MM.1S (cell line): Measurements from ENCODE around the gene NFX1.

Experiments used
- DNase-seq: peaks from one replicate; pipeline ENCODE4 v3.0.0-alpha.2; 2015
- H2AFZ ChIP-seq: fragments of 300-600 bp; sonication (generic); 2 replicates; pipeline ENCODE4 v1.6.0; 2016; ENCODE audit warnings: antibody characterized with exemption, low read length
- H3F3A ChIP-seq: fragments of 300-600 bp; sonication (generic); 2 replicates; pipeline ENCODE4 v1.6.1; 2016; ENCODE audit warnings: mild to moderate bottlenecking, antibody characterized with exemption, low read length, moderate library complexity, mixed read lengths; ENCODE audit not compliant: insufficient read depth
- H3K27ac ChIP-seq: fragments of 300-600 bp; sonication (generic); 2 replicates; pipeline ENCODE4 v1.5.1; 2016; ENCODE audit warnings: mild to moderate bottlenecking, low read length
- H3K27me3 ChIP-seq: fragments of 300-600 bp; sonication (generic); replicated peaks from 2 replicates; pipeline ENCODE4 v1.6.0; 2016; ENCODE audit warnings: low read length; ENCODE audit not compliant: insufficient read depth
- H3K36me3 ChIP-seq: fragments of 300-600 bp; sonication (generic); replicated peaks from 2 replicates; pipeline ENCODE4 v1.6.1; 2016; ENCODE audit warnings: mild to moderate bottlenecking, low read length, mixed read lengths; ENCODE audit not compliant: insufficient read depth
- H3K4me1 ChIP-seq: fragments of 300-600 bp; sonication (generic); 2 replicates; pipeline ENCODE4 v1.6.1; 2016; ENCODE audit warnings: low read length, mixed read lengths
- H3K4me2 ChIP-seq: fragments of 300-600 bp; sonication (generic); 2 replicates; pipeline ENCODE4 v1.6.0; 2016; ENCODE audit warnings: low read depth, low read length
- H3K4me3 ChIP-seq: fragments of 300-600 bp; sonication (generic); 2 replicates; pipeline ENCODE4 v1.5.1; 2016; ENCODE audit warnings: low read length, mixed read lengths
- H3K79me2 ChIP-seq: fragments of 300-600 bp; sonication (generic); 2 replicates; pipeline ENCODE4 v1.6.1; 2016; ENCODE audit warnings: mixed run types, low read length, mixed read lengths
- H3K9ac ChIP-seq: fragments of 300-600 bp; sonication (generic); 2 replicates; pipeline ENCODE4 v1.6.1; 2016; ENCODE audit warnings: low read length, mixed read lengths
- H3K9me2 ChIP-seq: fragments of 300-600 bp; sonication (generic); replicated peaks from 2 replicates; pipeline ENCODE4 v1.6.1; 2016; ENCODE audit warnings: mild to moderate bottlenecking, low read length, mixed read lengths; ENCODE audit not compliant: insufficient read depth
- H3K9me3 ChIP-seq: fragments of 300-600 bp; sonication (generic); replicated peaks from 2 replicates; pipeline ENCODE4 v1.6.1; 2016; ENCODE audit warnings: mild to moderate bottlenecking, low read length, mixed read lengths; ENCODE audit not compliant: insufficient read depth
- H4K20me1 ChIP-seq: fragments of 300-600 bp; sonication (generic); 2 replicates; pipeline ENCODE4 v1.6.1; 2016; ENCODE audit warnings: mild to moderate bottlenecking, low read length, moderate library complexity, mixed read lengths; ENCODE audit not compliant: insufficient read depth
- CTCF ChIP-seq: fragments of 300-600 bp; sonication (generic); IDR thresholded peaks from 2 replicates; pipeline ENCODE4 v1.5.1; 2016; ENCODE audit warnings: antibody characterized with exemption, low read length, mixed read lengths
- EZH2 ChIP-seq: fragments of 300-600 bp; sonication (generic); optimal IDR thresholded peaks from 2 replicates; pipeline ENCODE3; 2017; ENCODE audit warnings: low read depth, mild to moderate bottlenecking, antibody characterized with exemption, low read length, mixed read lengths
- EZH2phosphoT487 ChIP-seq: fragments of 300-600 bp; sonication (generic); IDR thresholded peaks from 2 replicates; pipeline ENCODE4 v1.6.1; 2018; ENCODE audit warnings: antibody characterized with exemption, low read length

The NFX1 gene

GRCh38 chr9:33248606-33249005 is 41.7 kb upstream of the NFX1 start:
- Histone ChIP-seq H3K27me3 (no peaks in the 10 kb centered on the region), H3K9me2 (no peaks in the 10 kb centered on the region), H3K9me3 (no peaks in the 10 kb centered on the region), H3K36me3 (peaks cover 4% of the 10 kb centered on the region; the same call in 1 of the 2 replicates), H3K79me2 (no peaks in the 10 kb centered on the region), H3K27ac (peak overlapping the region; percentile 67; the same call in 1 of the 2 replicates), H2AFZ (no peak overlapping the region), H4K20me1 (no peaks in the 10 kb centered on the region), H3K4me1 (peaks cover 25% of the 10 kb centered on the region), H3F3A (peaks cover 24% of the 10 kb centered on the region), H3K4me2 (peak overlapping the region; percentile 49; the same call in 1 of the 2 replicates), H3K4me3 (no peak overlapping the region), H3K9ac (no peak overlapping the region)
- no peak for DNase-seq
- TF ChIP-seq EZH2phosphoT487 (no peak), CTCF (no peak), EZH2 (no peak)

DNA sequence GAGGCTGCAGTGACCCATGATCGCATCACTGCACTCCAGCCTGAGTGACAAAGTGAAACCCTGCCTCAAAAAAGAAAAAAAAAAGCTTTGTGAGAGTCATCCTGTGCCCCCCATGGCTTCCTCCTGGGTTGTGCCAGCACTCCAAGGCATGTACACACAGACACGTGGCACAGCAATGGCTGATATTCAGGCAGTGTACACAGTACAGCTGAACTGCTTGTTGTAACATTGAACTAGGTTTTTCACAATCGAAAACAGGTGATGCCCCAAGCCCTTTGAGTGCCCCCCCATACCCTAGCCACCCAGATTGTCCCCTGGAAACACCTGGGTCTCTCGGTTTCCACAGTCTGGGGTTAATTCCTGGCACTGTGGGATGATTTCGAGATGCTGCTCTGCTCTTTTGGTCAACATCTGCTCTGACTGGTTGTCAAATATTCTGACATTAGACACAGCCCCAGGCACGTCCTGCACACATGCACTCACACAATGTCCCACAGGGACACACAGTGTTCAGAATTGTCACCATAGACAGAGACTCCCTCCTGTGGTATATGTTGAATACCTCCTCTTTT is 41.1 kb upstream of the NFX1 start:
- Histone ChIP-seq H4K20me1 (no peaks in the 10 kb centered on the region), H3K9me3 (no peaks in the 10 kb centered on the region)

DNA sequence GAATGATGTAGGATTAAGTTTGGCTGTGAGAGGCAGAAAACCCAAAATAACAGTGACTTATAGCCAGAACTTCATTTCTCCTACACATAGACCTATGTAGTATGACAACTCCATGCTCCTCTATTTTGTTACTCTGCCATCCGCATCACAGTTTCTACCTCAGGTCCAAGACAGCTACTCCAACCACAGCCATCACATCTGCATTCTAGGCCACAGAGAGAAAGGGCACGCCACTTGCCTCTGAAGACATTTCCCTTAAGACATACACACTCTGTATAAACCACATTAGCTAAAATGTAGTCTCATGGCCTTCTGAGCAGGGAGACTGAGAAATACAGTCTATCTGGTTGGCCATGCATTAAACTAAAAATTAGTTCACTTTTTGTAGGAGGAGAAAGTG is 40.3 kb upstream of the NFX1 start:
- peak overlapping the region; percentile 67 for H3K27ac ChIP-seq

More for the DNA sequence above, 41.1 kb upstream of the NFX1 start:
- DNase-seq = peak; percentile 76
- no peak overlapping the region for H3K9ac ChIP-seq
- no peaks in the 10 kb centered on the region for H3K9me2 ChIP-seq
- H3K36me3 ChIP-seq = peaks cover 4% of the 10 kb centered on the region; the same call in 1 of the 2 replicates
- H3K27ac ChIP-seq = peak overlapping the region; percentile 67
- H2AFZ ChIP-seq = no peak overlapping the region
- H3K79me2 ChIP-seq = no peaks in the 10 kb centered on the region
- H3K4me3 ChIP-seq = no peak overlapping the region
- TF ChIP-seq EZH2 (no peak), CTCF (peak; percentile 14; the same call in 1 of the 2 replicates), EZH2phosphoT487 (no peak)
- peaks cover 24% of the 10 kb centered on the region for H3F3A ChIP-seq
- peaks cover 25% of the 10 kb centered on the region for H3K4me1 ChIP-seq
- peak overlapping the region; percentile 49; the same call in 1 of the 2 replicates for H3K4me2 ChIP-seq
- H3K27me3 ChIP-seq = no peaks in the 10 kb centered on the region

More for the DNA sequence above, 40.3 kb upstream of the NFX1 start:
- no peak for TF ChIP-seq EZH2phosphoT487
- TF ChIP-seq CTCF = no peak
- TF ChIP-seq EZH2 = no peak
- Histone ChIP-seq H3K4me1 (peaks cover 25% of the 10 kb centered on the region), H3K4me2 (peak overlapping the region; percentile 49; the same call in 1 of the 2 replicates), H3K36me3 (peaks cover 7% of the 10 kb centered on the region), H3K9me3 (no peaks in the 10 kb centered on the region), H3F3A (peaks cover 24% of the 10 kb centered on the region), H3K9me2 (no peaks in the 10 kb centered on the region), H4K20me1 (no peaks in the 10 kb centered on the region), H3K79me2 (no peaks in the 10 kb centered on the region), H3K27me3 (no peaks in the 10 kb centered on the region), H3K9ac (no peak overlapping the region), H3K4me3 (no peak overlapping the region), H2AFZ (no peak overlapping the region)
- peak; percentile 33 for DNase-seq
